K562 (cell line): Measurements from ENCODE around the gene ACAP3. TPM values are rescaled to one million over a fixed set of nuclear protein-coding genes. Genes with fewer than 3 reads are reported as not detected.

Experiments used
- ATAC-seq: fragments of 200-7000 bp; cut with Tn5 transposase; 3 replicates; pipeline ENCODE4 v1.9.1; 2020; ENCODE audit warnings: moderate library complexity
- BruUV-seq: library from RNA; stranded (reverse); fragments of 400-500 nt; replicated peaks from 2 replicates; lab custom pipeline; 2021; lab: Mats Ljungman, UMichigan
- CTCF ChIA-PET: fragments of 300-600 bp; formaldehyde crosslinking; extraction: SDS; loops from one replicate; lab custom pipeline; 2021; ENCODE audit warnings: low intra/inter-chr PET ratio; lab: Yijun Ruan, JAX
- POLR2A ChIA-PET: fragments of 300-600, 350-650 bp; sonication (Branson Sonifier 250); formaldehyde crosslinking; extraction: SDS; loops from one replicate; lab custom pipeline; 2021; ENCODE audit warnings: antibody characterized with exemption, inconsistent platforms; lab: Yijun Ruan, JAX
- DNase-seq, 4 experiments: peaks; one replicate each; pipeline versions ENCODE4 v3.0.0 to v3.0.0-alpha.2; 2011 to 2018; ENCODE audit warnings: low spot score in 3 of 4, mixed read lengths in 3 of 4; ENCODE audit errors: extremely low read depth in 1 of 4
- FAIRE-seq: peaks from 2 replicates; lab custom pipeline; 2011; peaks lifted over from hg19 to GRCh38; lab: Jason Lieb, UNC
- H2AFZ ChIP-seq: 2 replicates; pipeline ENCODE4 v1.6.0; 2011; ENCODE audit warnings: low read depth, low read length, control low read depth, inconsistent platforms
- H3K27ac ChIP-seq: fragments of 200-600 bp; 3 replicates; pipeline ENCODE4 v1.8.0; 2011; ENCODE audit warnings: low read depth, mild to moderate bottlenecking, control low read depth, inconsistent platforms, low read length, moderate library complexity, mixed read lengths; ENCODE audit errors: extremely low read depth
- H3K27me3 ChIP-seq, 2 experiments: fragments of 300-600 bp in 1 of 2; 2 replicates in 1 of 2; 3 replicates in 1 of 2; pipeline versions ENCODE4 v1.6.0 to v1.8.0; 2011; ENCODE audit warnings: inconsistent platforms in 2 of 2, low read length in 2 of 2, mild to moderate bottlenecking in 1 of 2, mixed read lengths in 1 of 2, moderate library complexity in 1 of 2; ENCODE audit not compliant: control insufficient read depth in 2 of 2, insufficient read depth in 2 of 2
- H3K36me3 ChIP-seq: fragments of 300-600 bp; 3 replicates; pipeline ENCODE4 v1.8.0; 2011; ENCODE audit warnings: mild to moderate bottlenecking, low read length, inconsistent platforms; ENCODE audit not compliant: control insufficient read depth, insufficient read depth
- H3K4me1 ChIP-seq, 2 experiments: fragments of 200-600 bp in 1 of 2; replicated peaks in 1 of 2; 2 replicates in 1 of 2; 3 replicates in 1 of 2; pipeline versions ENCODE4 v1.5.1 to v1.8.0; 2011; ENCODE audit warnings: inconsistent platforms in 2 of 2, low read length in 2 of 2, mild to moderate bottlenecking in 1 of 2, mixed read lengths in 1 of 2, moderate library complexity in 1 of 2; ENCODE audit not compliant: control insufficient read depth in 2 of 2, insufficient read depth in 2 of 2
- H3K4me2 ChIP-seq: 2 replicates; pipeline ENCODE4 v1.6.1; 2011; ENCODE audit warnings: low read length, control low read depth, inconsistent platforms, mixed read lengths; ENCODE audit not compliant: insufficient read depth
- H3K4me3 ChIP-seq: fragments of 200-600 bp; sonication (generic), shearing (Covaris generic); 2 replicates; pipeline ENCODE4 v1.5.1; 2016; ENCODE audit warnings: control low read depth, inconsistent platforms
- H3K79me2 ChIP-seq: fragments of 200-600 bp; 3 replicates; pipeline ENCODE4 v1.8.0; 2011; ENCODE audit warnings: low read length, inconsistent platforms; ENCODE audit not compliant: control insufficient read depth, insufficient read depth
- H3K9ac ChIP-seq, 2 experiments: 2 replicates each; pipeline versions ENCODE4 v1.6.0 to v1.6.1; 2011; ENCODE audit warnings: low read depth in 2 of 2, low read length in 2 of 2, control low read depth in 1 of 2, inconsistent platforms in 1 of 2, mild to moderate bottlenecking in 1 of 2, mixed read lengths in 1 of 2; ENCODE audit not compliant: insufficient read depth in 1 of 2
- H3K9me1 ChIP-seq: one replicate; pipeline ENCODE4 v1.6.0; 2011; ENCODE audit warnings: inconsistent platforms, mild to moderate bottlenecking, low read length, moderate library complexity; ENCODE audit not compliant: control insufficient read depth, insufficient read depth
- H3K9me3 ChIP-seq: replicated peaks from 2 replicates; pipeline ENCODE4 v1.5.1; 2011; ENCODE audit warnings: low read depth, low read length, inconsistent platforms; ENCODE audit not compliant: control insufficient read depth, insufficient read depth
- H4K20me1 ChIP-seq: replicated peaks from 2 replicates; pipeline ENCODE4 v1.6.1; 2011; ENCODE audit warnings: low read length, inconsistent platforms, mixed read lengths; ENCODE audit not compliant: control insufficient read depth, insufficient read depth
- CBX2 ChIP-seq: fragments of 200-600 bp; sonication (generic); IDR thresholded peaks from one replicate; pipeline ENCODE4 v1.6.1; 2012; ENCODE audit warnings: mild to moderate bottlenecking, low read length, inconsistent platforms; ENCODE audit not compliant: insufficient read depth, poor library complexity, severe bottlenecking
- EHMT2 ChIP-seq: fragments of 450-650 bp; IDR thresholded peaks from 2 replicates; pipeline ENCODE4 v1.6.1; 2018; ENCODE audit warnings: antibody characterized with exemption
- FOXA3 ChIP-seq, 2 experiments: fragments of 450-650 bp in 1 of 2; sonication (generic) in 1 of 2; formaldehyde crosslinking; IDR thresholded peaks in 1 of 2; conservative IDR thresholded peaks in 1 of 2; 2 replicates each; pipeline versions ENCODE4 v1.4.0 to v1.8.0; 2020 to 2022; ENCODE audit warnings: mild to moderate bottlenecking in 2 of 2, missing genetic modification reagents in 1 of 2
- PCBP2 ChIP-seq: fragments of 200-400 bp; formaldehyde crosslinking; IDR thresholded peaks from 2 replicates; pipeline ENCODE4 v1.6.1; 2018; ENCODE audit warnings: low read length, low read depth, mild to moderate bottlenecking, moderate library complexity; ENCODE audit not compliant: poor library complexity, severe bottlenecking
- ZNF830 ChIP-seq: fragments of 250-450 bp; sonication (Bioruptor Pico); IDR thresholded peaks from 2 replicates; pipeline ENCODE4 v1.5.0; 2021; ENCODE audit warnings: mild to moderate bottlenecking
- WGBS: fragments of 100-300 bp; shearing (Covaris generic); methylation state at CpG from one replicate; pipeline ENCODE4 v1.1.6; 2016; ENCODE audit warnings: low coverage, mixed read lengths; ENCODE audit not compliant: insufficient coverage; ENCODE audit errors: missing lambda C conversion rate; 5-methylcytosine and 5-hydroxymethylcytosine counted together
- in situ Hi-C: fragments of 300-500 bp; cut with MboI; formaldehyde crosslinking; loops from 4 replicates; pipeline ENCODE4 v1.15.0; 2018; ENCODE audit warnings: inconsistent platforms, mixed read lengths
- intact Hi-C: fragments of 100-400 bp; cut with micrococcal nuclease; formaldehyde crosslinking; loops from 2 replicates; pipeline ENCODE4 v1.14.2; 2022
- polyA plus RNA-seq, 8 experiments: library from polyadenylated mRNA; depleted of rRNA in 4 of 8; stranded (reverse) in 5 of 8; unstranded in 3 of 8; fragments of >200 nt; fragmentation: Nextera tagmentation in 2 of 8; fragmentation: Illumina TruSeq in 1 of 8; extraction: Ambion mirVana in 2 of 8; extraction: Trizol in 1 of 8; gene quantifications; 2 replicates each; pipeline versions ENCODE4 v1.2.1 to v1.2.3, GENCODE V29; 2011 to 2014; ENCODE audit warnings: inconsistent platforms in 1 of 8, missing spikeins in 1 of 8
- total RNA-seq, 7 experiments: library from RNA; depleted of rRNA in 6 of 7; stranded (reverse); fragments of >200 nt in 6 of 7; fragmentation: Illumina TruSeq in 2 of 7; extraction: Trizol in 2 of 7; gene quantifications; 2 replicates each; pipeline versions ENCODE4 v1.2.1 to v1.2.3, GENCODE V29; 2011 to 2021; ENCODE audit warnings: low replicate concordance in 1 of 7

ACAP3 gene
- total and polyA plus RNA-seq, 9 of the 15 experiments (the other 6 are each of a cell fraction or from before 2014, with no cell fraction given) = 0.01 to 49.0 (median 12.0) TPM

GRCh38 chr1:1280782-1281481, 26.8 kb downstream of the ACAP3 start:
- Histone ChIP-seq H2AFZ (no peak overlapping the region), H3K79me2 (no peaks in the 10 kb centered on the region), H3K9ac (no peak overlapping the region), H3K4me3 (no peak overlapping the region), H3K4me2 (no peak overlapping the region), H3K4me1 (peaks cover 0 to 44% of the 10 kb centered on the region in 2 experiments; a peak in 3 of 5 replicates), H3K9me1 (peaks cover 3% of the 10 kb centered on the region), H3K9me3 (no peaks in the 10 kb centered on the region), H4K20me1 (no peaks in the 10 kb centered on the region), H3K36me3 (no peaks in the 10 kb centered on the region), H3K27me3 (peaks cover 0 to 4% of the 10 kb centered on the region in 2 experiments; a peak in 2 of 5 replicates), H3K27ac (no peak overlapping the region)
- intact Hi-C loops = no loop called here
- no peak for ATAC-seq
- 41% methylated on average over 21 of the region's 21 CpGs for WGBS
- in situ Hi-C loops = no loop called here
- TF ChIP-seq CBX2 = no peak
- no peak for TF ChIP-seq ZNF830 (CRISPR knock-in tag)
- TF ChIP-seq PCBP2 = no peak
- no peak for TF ChIP-seq FOXA3 (CRISPR knock-in tag; conservative IDR thresholded peaks at IDR 0.05 in 1 of 2, IDR thresholded peaks at IDR 0.05 in 1 of 2)
- TF ChIP-seq EHMT2 = no peak
- DNase-seq = no peak
- CTCF ChIA-PET = no interaction called here
- no TSS peak for BruUV-seq
- FAIRE-seq = no peak
- POLR2A ChIA-PET = interaction anchor here (1.4 kb wide), 1 partner anchor 11 kb away, joined by 5 read pairs; no protein-coding TSS in a partner anchor
